GM23338 (cell line): Measurements from ENCODE around the gene TENM4. TPM values are rescaled to one million over a fixed set of nuclear protein-coding genes. Genes with fewer than 3 reads are reported as not detected.

Experiments used
- ATAC-seq: fragments of 200-7000 bp; cut with Tn5 transposase; 3 replicates; pipeline ENCODE4 v1.9.1; 2020
- DNase-seq: peaks from one replicate; pipeline ENCODE4 v3.0.0-alpha.2; 2015; ENCODE audit warnings: low spot score
- H2AFZ ChIP-seq: fragments of 200-600 bp; sonication (generic); 2 replicates; pipeline ENCODE4 v1.8.0; 2016; ENCODE audit warnings: antibody characterized with exemption, mild to moderate bottlenecking, moderate library complexity
- H3F3A ChIP-seq: fragments of 200-600 bp; sonication (generic); replicated peaks from 2 replicates; pipeline ENCODE4 v1.8.0; 2017; ENCODE audit warnings: antibody characterized with exemption, mixed run types, low read depth
- H3K27ac ChIP-seq: fragments of 200-600 bp; sonication (generic); 2 replicates; pipeline ENCODE4 v1.6.1; 2016; ENCODE audit warnings: low read depth
- H3K27me3 ChIP-seq: fragments of 200-600 bp; sonication (generic); 2 replicates; pipeline ENCODE4 v1.8.0; 2016; ENCODE audit warnings: mild to moderate bottlenecking, mixed run types, moderate library complexity; ENCODE audit not compliant: insufficient read depth
- H3K36me3 ChIP-seq: fragments of 200-600 bp; sonication (generic); 2 replicates; pipeline ENCODE4 v1.8.0; 2016; ENCODE audit warnings: mild to moderate bottlenecking; ENCODE audit not compliant: insufficient read depth
- H3K4me1 ChIP-seq: fragments of 200-600 bp; sonication (generic); 2 replicates; pipeline ENCODE4 v1.8.0; 2016; ENCODE audit warnings: mild to moderate bottlenecking, moderate library complexity; ENCODE audit not compliant: insufficient read depth
- H3K4me2 ChIP-seq: fragments of 200-600 bp; sonication (generic); 2 replicates; pipeline ENCODE4 v1.7.1; 2017; ENCODE audit warnings: mixed run types
- H3K4me3 ChIP-seq: fragments of 200-600 bp; sonication (generic); 2 replicates; pipeline ENCODE4 v1.6.1; 2016; ENCODE audit warnings: mixed run types
- H3K79me2 ChIP-seq: fragments of 200-600 bp; sonication (generic); replicated peaks from 2 replicates; pipeline ENCODE4 v1.8.0; 2017; ENCODE audit warnings: mild to moderate bottlenecking; ENCODE audit not compliant: insufficient read depth
- H3K9me2 ChIP-seq: fragments of 200-600 bp; sonication (generic); 2 replicates; pipeline ENCODE4 v1.8.0; 2017; ENCODE audit not compliant: insufficient read depth
- H4K20me1 ChIP-seq: fragments of 200-600 bp; sonication (generic); replicated peaks from 2 replicates; pipeline ENCODE4 v1.8.0; 2017; ENCODE audit warnings: mild to moderate bottlenecking; ENCODE audit not compliant: insufficient read depth
- H3K27ac Mint-ChIP-seq: 2 replicates; pipeline ENCODE4 v1.8.0; 2020; ENCODE audit warnings: inconsistent platforms, mild to moderate bottlenecking, moderate library complexity, mixed read lengths
- H3K27me3 Mint-ChIP-seq: 3 replicates; pipeline ENCODE4 v1.8.0; 2022; ENCODE audit warnings: low read depth, mild to moderate bottlenecking, moderate library complexity, mixed read lengths, inconsistent platforms; ENCODE audit not compliant: insufficient read depth, poor library complexity
- H3K36me3 Mint-ChIP-seq: 3 replicates; pipeline ENCODE4 v1.8.0; 2021; ENCODE audit warnings: low read depth, mild to moderate bottlenecking, inconsistent platforms, moderate library complexity, mixed read lengths
- H3K4me1 Mint-ChIP-seq: 3 replicates; pipeline ENCODE4 v1.8.0; 2020; ENCODE audit warnings: mild to moderate bottlenecking, inconsistent platforms, mixed read lengths
- H3K4me3 Mint-ChIP-seq: 3 replicates; pipeline ENCODE4 v1.8.0; 2021; ENCODE audit warnings: moderate library complexity, mild to moderate bottlenecking, inconsistent platforms, mixed read lengths
- H3K9me3 Mint-ChIP-seq: 3 replicates; pipeline ENCODE4 v1.8.0; 2020; ENCODE audit warnings: moderate library complexity, mild to moderate bottlenecking, inconsistent platforms, mixed read lengths
- CREB1 ChIP-seq: fragments of 250-450 bp; sonication (Bioruptor Pico); IDR thresholded peaks from 2 replicates; pipeline ENCODE4 v1.5.0; 2020; ENCODE audit warnings: low read depth, mild to moderate bottlenecking, moderate library complexity
- ETS1 ChIP-seq: IDR thresholded peaks from 2 replicates; pipeline ENCODE4 v1.6.1; 2016; ENCODE audit warnings: antibody characterized with exemption
- EZH2phosphoT487 ChIP-seq: fragments of 200-600 bp; sonication (generic); IDR thresholded peaks from one replicate; pipeline ENCODE4 v1.8.1; 2018; ENCODE audit warnings: antibody characterized with exemption; ENCODE audit not compliant: unreplicated experiment
- JUNB ChIP-seq: IDR thresholded peaks from one replicate; pipeline ENCODE4 v1.6.1; 2016; ENCODE audit warnings: antibody characterized with exemption; ENCODE audit not compliant: unreplicated experiment
- REST ChIP-seq: IDR thresholded peaks from one replicate; pipeline ENCODE4 v1.6.1; 2018; ENCODE audit warnings: antibody characterized with exemption; ENCODE audit not compliant: unreplicated experiment
- STAT1 ChIP-seq: IDR thresholded peaks from one replicate; pipeline ENCODE4 v1.6.1; 2016; ENCODE audit warnings: antibody characterized with exemption; ENCODE audit not compliant: unreplicated experiment
- ZNF114 ChIP-seq: fragments of 250-450 bp; sonication (Bioruptor Pico); IDR thresholded peaks from 2 replicates; pipeline ENCODE4 v1.5.0; 2020; ENCODE audit warnings: mild to moderate bottlenecking, moderate library complexity
- ZNF331 ChIP-seq: fragments of 250-450 bp; sonication (Bioruptor Pico); IDR thresholded peaks from 2 replicates; pipeline ENCODE4 v1.5.0; 2020; ENCODE audit warnings: low read depth, mild to moderate bottlenecking, moderate library complexity
- ZNF462 ChIP-seq: fragments of 250-450 bp; sonication (Bioruptor Pico); IDR thresholded peaks from 2 replicates; pipeline ENCODE4 v1.5.0; 2020; ENCODE audit warnings: mild to moderate bottlenecking, moderate library complexity
- polyA plus RNA-seq: library from polyadenylated mRNA; unstranded; fragments of >200 nt; fragmentation: Nextera tagmentation; extraction: Ambion mirVana; gene quantifications from 2 replicates; pipeline ENCODE4 v1.2.1, GENCODE V29; 2016
- total RNA-seq: library from RNA; depleted of rRNA; stranded (reverse); fragments of >200 nt; shearing (Covaris generic); gene quantifications from 2 replicates; pipeline ENCODE4 v1.2.3, GENCODE V29; 2014

TENM4 gene
- total and polyA plus RNA-seq, 2 experiments from 2014 or later: 7.3 TPM

GRCh38 chr11:78910322-78910721 lies 530.5 kb downstream of the TENM4 start (continued):
- TF ChIP-seq REST (no peak), CREB1 (CRISPR knock-in tag) (no peak), ZNF462 (CRISPR knock-in tag) (no peak), ZNF114 (CRISPR knock-in tag) (no peak), EZH2phosphoT487 (no peak)

- H3K79me2 ChIP-seq: no peaks in the 10 kb centered on the region
- H3K36me3 ChIP-seq: no peaks in the 10 kb centered on the region
- no peak overlapping the region for H3K27ac ChIP-seq
- no peak overlapping the region for H3K4me3 Mint-ChIP-seq
- no peak for DNase-seq
- H3K4me1 Mint-ChIP-seq: peaks cover 12% of the 10 kb centered on the region
- peaks cover 9% of the 10 kb centered on the region for H3K27me3 Mint-ChIP-seq
- H3K9me2 ChIP-seq: no peaks in the 10 kb centered on the region
- no peaks in the 10 kb centered on the region for H3K9me3 Mint-ChIP-seq
- no peak overlapping the region for H3K4me3 ChIP-seq
- no peaks in the 10 kb centered on the region for H3K36me3 Mint-ChIP-seq
- H3K27me3 ChIP-seq: no peaks in the 10 kb centered on the region
- H3F3A ChIP-seq: no peaks in the 10 kb centered on the region
- H4K20me1 ChIP-seq: no peaks in the 10 kb centered on the region
- H3K4me2 ChIP-seq: no peak overlapping the region
- no peak overlapping the region for H3K27ac Mint-ChIP-seq
- no peak for ATAC-seq
- H3K4me1 ChIP-seq: no peaks in the 10 kb centered on the region
- no peak overlapping the region for H2AFZ ChIP-seq
- TF ChIP-seq ZNF331 (no peak), JUNB (no peak), REST (no peak), ZNF114 (CRISPR knock-in tag) (no peak), EZH2phosphoT487 (no peak), ETS1 (no peak), STAT1 (no peak), CREB1 (CRISPR knock-in tag) (no peak)
Measured at GRCh38 chr11:78909386-78909785, 531.4 kb downstream of the TENM4 start.
